ENCODE results near the gene NIN.

- no peak for TF ChIP-seq CTCF (conservative IDR thresholded peaks at IDR 0.05)
- no peak for TF ChIP-seq ZFX (IDR thresholded peaks at IDR 0.05)
Observed at GRCh38 chr14:50718949-50719348, 112.0 kb downstream of the NIN start.
